Occipital lobe (tissue), 2 donors: ENCODE data around the gene ZNF324B. TPM values are rescaled to one million over a fixed set of nuclear protein-coding genes. Genes with fewer than 3 reads are reported as not detected.
"Not testable (repeated sequence)": the region's sequence is repeated elsewhere in the genome, so short reads cannot be mapped to it uniquely, and the experiment has no call there.

ENCODE experiments used
- DNase-seq: peaks from one replicate; lab custom pipeline; 2025; lab: John Stamatoyannopoulos, UW
- total RNA-seq: library from RNA; depleted of rRNA; stranded (reverse); fragments of >200 nt; gene quantifications from one replicate; pipeline ENCODE4 v1.2.3, GENCODE V29; 2014

Gene ZNF324B
- total RNA-seq, result 18.2 TPM

- peak; percentile 96 for DNase-seq
Measured at GRCh38 chr19:58451358-58452101, at the start of gene ZNF324B. TSS of gene ZNF324B (plus strand) at chr19:58451622. CDS start at chr19:58453702, 2,080 bp downstream.

- no peak for DNase-seq
Measured at GRCh38 chr19:58401840-58402421, 49.5 kb upstream of the ZNF324B start.

GRCh38 chr19:58403920-58404478 lies 47.4 kb upstream of the ZNF324B start:
- DNase-seq, result not testable (repeated sequence)

DNA sequence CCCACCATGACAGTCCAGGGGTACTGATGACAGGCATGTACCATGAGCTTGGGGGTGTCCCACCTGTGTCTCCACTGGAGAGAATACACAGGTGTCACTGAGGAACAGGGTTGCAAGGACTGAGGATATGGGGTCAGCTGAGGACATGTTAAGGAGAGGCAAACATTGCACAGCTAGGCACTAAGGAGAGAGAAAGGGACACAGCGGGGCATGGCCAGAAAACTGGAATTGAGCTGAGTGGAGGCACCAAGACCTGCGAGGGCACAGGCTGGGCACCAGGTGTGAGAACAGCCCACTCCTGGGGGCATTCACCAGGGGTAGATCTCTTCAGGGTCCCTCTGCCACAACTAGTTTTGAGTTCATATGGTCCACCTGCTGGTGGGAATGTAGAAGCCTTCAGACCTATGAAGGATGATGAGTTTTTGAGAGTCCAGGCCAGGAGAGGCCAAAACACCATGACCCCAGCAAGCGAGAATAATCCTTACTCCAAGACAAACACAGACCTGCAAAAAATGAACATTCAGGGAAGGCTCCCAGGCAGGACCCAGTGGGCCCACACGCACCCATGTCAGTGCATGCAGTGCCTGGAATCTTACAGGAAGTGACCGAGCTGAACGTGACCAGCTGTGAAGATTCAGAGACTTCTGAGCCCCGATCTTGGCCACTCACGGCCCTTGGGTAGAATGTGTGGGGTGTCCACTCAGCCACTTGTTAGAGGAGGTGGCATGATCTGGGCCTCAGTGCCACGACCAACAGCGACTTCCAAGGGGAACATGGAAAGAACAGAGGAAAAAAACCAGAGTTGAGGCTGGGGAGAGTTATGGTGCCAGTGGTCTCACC lies 44.4 kb upstream of the ZNF324B start:
- DNase-seq, result no peak

GRCh38 chr19:58407658-58408151 lies 43.7 kb upstream of the ZNF324B start:
- DNase-seq, result no peak

- peak; percentile 94 for DNase-seq
Measured at GRCh38 chr19:58408152-58409009, 43.0 kb upstream of the ZNF324B start, which contains the start of gene ZNF584. TSS of gene ZNF584 (plus strand) at chr19:58408649. CDS start at chr19:58409148, 499 bp downstream.

DNA sequence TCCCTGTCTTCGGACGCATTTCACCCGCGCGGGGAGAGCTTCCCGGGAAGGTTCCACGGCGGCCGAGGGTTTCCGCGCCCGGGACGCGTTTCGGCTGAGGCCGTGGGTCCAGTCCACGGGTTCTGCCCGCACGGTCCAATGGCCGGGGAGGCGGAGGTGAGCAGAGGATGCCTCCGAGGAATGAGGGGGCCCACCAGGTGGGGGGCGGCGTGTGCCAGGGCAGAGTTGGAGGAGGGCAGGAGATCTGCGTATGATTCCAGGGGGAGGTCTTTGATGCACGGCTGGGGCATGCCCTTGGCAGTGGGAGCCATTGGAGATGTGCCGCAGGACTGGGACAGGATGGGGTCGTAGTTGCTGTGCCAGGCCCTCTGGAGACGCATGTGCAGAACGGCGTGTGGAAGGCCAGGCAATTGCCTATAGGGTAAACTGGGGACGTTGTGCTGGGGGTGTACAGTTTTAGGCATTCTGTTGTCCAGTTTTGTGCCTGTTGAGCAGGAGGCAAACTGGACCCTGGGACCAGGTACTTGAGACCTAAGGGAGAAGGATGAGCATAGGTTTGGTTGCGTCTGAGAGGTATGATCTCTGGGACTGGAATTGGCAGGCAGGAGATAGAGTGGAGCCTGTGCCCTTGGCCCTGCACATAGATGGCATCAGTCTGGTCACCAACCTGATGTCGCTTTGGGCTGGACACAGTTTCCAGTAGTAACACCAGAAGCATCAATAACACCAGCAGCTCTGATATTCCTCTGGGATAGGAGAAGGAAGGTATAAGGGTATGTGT lies 42.2 kb upstream of the ZNF324B start:
- DNase-seq, result no peak

DNA sequence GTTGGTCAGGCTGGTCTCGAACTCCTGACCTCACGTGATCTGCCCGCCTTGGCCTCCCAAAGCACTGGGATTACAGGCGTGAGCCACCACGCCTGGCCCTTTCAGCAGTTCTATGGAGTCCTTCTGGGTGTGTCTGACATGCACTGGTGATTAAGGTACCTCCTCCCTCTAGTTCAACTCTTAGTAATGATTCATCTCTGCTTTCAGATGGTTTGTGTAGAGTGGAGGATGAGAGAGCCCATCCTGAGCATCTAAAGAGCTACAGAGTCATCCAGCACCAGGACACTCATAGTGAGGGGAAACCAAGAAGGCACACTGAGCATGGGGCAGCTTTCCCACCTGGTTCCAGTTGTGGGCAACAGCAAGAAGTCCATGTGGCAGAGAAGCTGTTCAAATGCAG lies 34.8 kb upstream of the ZNF324B start:
- no peak for DNase-seq

DNA sequence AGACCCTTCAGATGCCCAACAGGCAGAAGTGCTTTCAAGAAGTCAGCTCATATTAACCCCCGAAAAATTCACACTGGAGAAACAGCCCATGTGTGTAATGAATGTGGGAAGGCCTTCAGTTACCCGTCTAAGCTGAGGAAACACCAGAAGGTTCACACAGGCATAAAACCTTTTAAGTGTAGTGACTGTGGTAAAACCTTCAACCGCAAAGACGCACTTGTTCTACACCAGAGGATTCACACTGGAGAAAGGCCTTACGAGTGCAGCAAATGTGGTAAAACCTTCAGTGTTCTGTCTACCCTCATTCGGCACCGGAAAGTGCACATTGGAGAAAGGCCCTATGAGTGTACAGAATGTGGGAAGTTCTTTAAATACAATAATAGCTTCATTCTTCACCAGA lies 34.4 kb upstream of the ZNF324B start:
- DNase-seq, result no peak

DNA sequence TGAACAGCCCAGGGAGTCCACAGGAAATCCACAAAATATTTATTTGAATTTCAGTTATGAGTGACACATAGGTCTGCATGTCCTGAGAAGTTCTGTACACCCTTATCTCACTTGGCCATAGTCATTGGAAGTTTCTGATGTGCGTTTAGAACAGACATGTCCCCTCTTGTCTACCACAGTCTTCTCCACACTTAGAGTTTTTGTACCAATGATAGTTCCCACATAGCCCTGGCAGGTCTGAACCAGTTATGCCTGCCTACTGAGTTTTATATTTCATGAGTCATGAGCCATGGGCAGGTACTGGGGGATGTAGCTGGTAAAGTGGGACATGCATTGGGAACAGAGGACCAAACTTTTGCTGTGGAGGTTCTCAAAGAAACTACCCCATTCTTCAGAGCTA lies 22.8 kb upstream of the ZNF324B start:
- DNase-seq, result no peak

DNA sequence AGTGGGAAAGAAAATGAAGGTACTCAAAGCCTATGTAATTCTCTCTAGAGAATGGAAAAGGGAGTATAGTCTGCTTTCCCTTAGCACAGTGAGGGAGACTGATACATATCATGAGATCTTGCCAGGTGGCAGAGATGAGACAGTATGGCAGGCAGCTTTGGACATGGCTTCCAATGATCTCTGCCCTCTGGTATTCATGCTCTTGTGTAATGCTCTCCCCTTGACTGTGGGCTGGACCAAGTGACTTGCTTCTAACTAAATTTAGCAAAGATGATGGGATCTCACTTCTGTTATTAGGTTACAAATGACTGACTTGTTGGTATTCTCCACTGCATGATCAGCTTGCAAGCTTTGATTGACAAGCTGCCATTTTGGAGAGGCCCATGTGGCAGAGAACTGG lies 21.7 kb upstream of the ZNF324B start:
- no peak for DNase-seq

- no peak for DNase-seq
Measured at GRCh38 chr19:58434217-58434616, 17.2 kb upstream of the ZNF324B start.

- peak; percentile 99 for DNase-seq
Measured at GRCh38 chr19:58439576-58440554, 11.6 kb upstream of the ZNF324B start, which contains the start of gene ZNF132. TSS of gene ZNF132 (minus strand) at chr19:58440153. CDS start at chr19:58439821, 332 bp downstream.

- no peak for DNase-seq
Measured at GRCh38 chr19:58440556-58440955, 10.9 kb upstream of the ZNF324B start.

- not testable (repeated sequence) for DNase-seq
Measured at GRCh38 chr19:58442986-58443385, 8.4 kb upstream of the ZNF324B start.

DNA sequence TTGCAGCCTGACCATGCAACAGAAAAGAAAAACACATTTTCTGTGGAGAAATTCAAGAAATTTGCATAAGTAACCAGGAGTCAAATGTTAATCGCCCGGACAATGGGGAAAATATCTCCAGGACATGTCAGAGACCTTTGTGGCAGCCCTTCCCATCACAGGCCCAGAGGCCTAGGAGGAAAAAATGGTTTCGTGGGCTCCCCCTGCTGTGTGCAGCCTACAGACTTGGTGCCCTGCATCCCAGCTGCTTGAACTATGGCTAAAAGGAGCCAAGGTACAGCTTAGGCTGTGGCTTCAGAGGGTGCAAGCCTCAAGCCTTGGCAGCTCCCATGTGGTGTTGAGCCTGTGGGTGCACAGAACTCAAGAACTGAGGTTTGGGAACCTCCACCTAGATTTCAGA lies 2.6 kb upstream of the ZNF324B start:
- DNase-seq, result not testable (repeated sequence)

GRCh38 chr19:58449980-58450379 lies 1.4 kb upstream of the ZNF324B start:
- DNase-seq, result not testable (repeated sequence)

DNA sequence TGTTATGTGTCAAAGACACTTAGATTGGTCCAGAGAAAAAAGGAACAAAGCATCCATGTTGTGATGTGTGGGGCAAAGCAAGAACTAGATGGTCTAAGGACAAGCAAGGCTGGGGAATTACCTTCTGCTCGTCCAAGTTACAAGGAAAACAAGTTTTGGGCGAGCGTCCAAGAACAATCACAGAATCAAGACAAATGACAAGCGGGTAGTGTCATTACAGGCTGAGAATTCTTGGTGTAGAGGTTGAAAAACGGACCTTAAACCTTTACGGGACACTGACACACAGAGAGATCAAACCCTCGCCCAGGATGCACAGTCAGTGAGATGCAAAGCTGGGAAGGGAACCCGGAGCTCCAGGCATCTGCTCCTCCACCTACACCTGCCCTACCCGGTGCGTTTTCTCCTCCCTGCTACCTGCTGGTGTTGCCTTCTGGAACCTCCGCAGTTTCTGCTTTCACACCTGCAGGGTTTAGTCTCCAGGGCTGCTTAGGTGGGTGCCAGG lies 515 bp upstream of the ZNF324B start:
- no peak for DNase-seq
